Gastrocnemius medialis (tissue), 4 donors: Measurements from ENCODE around the gene GGT6. TPM values are rescaled to one million over a fixed set of nuclear protein-coding genes. Genes with fewer than 3 reads are reported as not detected.
A peak's percentile ranks its signal among the peaks of the same experiment; 100 is the strongest.

Source experiments
- ATAC-seq, 2 donors: fragments of 150-250 bp; one replicate each; pipeline ENCODE4 v1.9.1; 2016
- DNase-seq, 2 donors: peaks; one replicate each; pipeline ENCODE4 v3.0.0-alpha.2; 2019
- H3K27ac ChIP-seq, 4 donors: fragments of 200-600 bp; sonication (generic); 1 replicate in 1 of 4; 2 replicates in 3 of 4; pipeline ENCODE4 v1.5.1; 2016 to 2018; ENCODE audit warnings: mild to moderate bottlenecking in 2 of 4, moderate library complexity in 1 of 4
- H3K27me3 ChIP-seq, 3 donors: fragments of 200-600 bp; sonication (generic) in 2 of 3; 1 replicate in 1 of 3; 2 replicates in 2 of 3; pipeline versions ENCODE4 v1.5.1 to v1.6.0; 2016 to 2019; ENCODE audit warnings: mild to moderate bottlenecking in 1 of 3, moderate library complexity in 1 of 3
- H3K36me3 ChIP-seq, 2 donors: fragments of 200-600 bp; sonication (generic) in 1 of 2; one replicate each; pipeline ENCODE4 v1.5.1; 2017 to 2018
- H3K4me1 ChIP-seq, 2 donors: fragments of 200-600 bp; sonication (generic) in 1 of 2; one replicate each; pipeline ENCODE4 v1.5.1; 2016 to 2017; ENCODE audit warnings: mild to moderate bottlenecking in 2 of 2
- H3K4me3 ChIP-seq, 4 donors: fragments of 200-600 bp; sonication (generic) in 3 of 4; 1 replicate in 1 of 4; 2 replicates in 3 of 4; pipeline ENCODE4 v1.5.1; 2016 to 2019; ENCODE audit warnings: mild to moderate bottlenecking in 2 of 4
- H3K9me3 ChIP-seq, 3 donors: fragments of 200-600 bp; sonication (generic) in 2 of 3; 1 replicate in 1 of 3; 2 replicates in 2 of 3; pipeline ENCODE4 v1.5.1; 2016 to 2019
- POLR2A ChIP-seq, 2 donors: fragments of 450-650 bp; IDR thresholded peaks; one replicate each; pipeline ENCODE4 v1.6.1; 2017; ENCODE audit warnings: antibody characterized with exemption in 2 of 2, mild to moderate bottlenecking in 2 of 2, moderate library complexity in 2 of 2
- in situ Hi-C, 4 donors: fragments of 200-750 bp; cut with MboI; loops; one replicate each; pipeline versions ENCODE4 v1.15.0 to v1.8.0; 2017; ENCODE audit warnings: low sequenced_read_pairs in 4 of 4
- intact Hi-C: fragments of 100-400 bp; cut with DNase I; formaldehyde crosslinking; loops from one replicate; pipeline ENCODE4 v1.15.1; 2023; ENCODE audit warnings: low total_unique reads
- total RNA-seq, 4 donors: library from RNA; depleted of rRNA; stranded (reverse); fragments of >200 nt; gene quantifications; one replicate each; pipeline versions ENCODE4 v1.1.0 to v1.2.3, GENCODE V29; 2016
- TF ChIP-seq, protein P1 (sequence below), 5 experiments: fragments of 450-650 bp in 3 of 5; fragments of 200-600 bp in 2 of 5; sonication (generic) in 2 of 5; IDR thresholded peaks in 4 of 5; conservative IDR thresholded peaks in 1 of 5; 1 replicate in 4 of 5; 2 replicates in 1 of 5; pipeline ENCODE4 v1.5.1; 2016 to 2019; ENCODE audit warnings: antibody characterized with exemption in 5 of 5, mild to moderate bottlenecking in 3 of 5, moderate library complexity in 3 of 5

The GGT6 gene
- total RNA-seq, 4 donors from 2014 or later = 0.63 TPM; not detected in 3

DNA sequence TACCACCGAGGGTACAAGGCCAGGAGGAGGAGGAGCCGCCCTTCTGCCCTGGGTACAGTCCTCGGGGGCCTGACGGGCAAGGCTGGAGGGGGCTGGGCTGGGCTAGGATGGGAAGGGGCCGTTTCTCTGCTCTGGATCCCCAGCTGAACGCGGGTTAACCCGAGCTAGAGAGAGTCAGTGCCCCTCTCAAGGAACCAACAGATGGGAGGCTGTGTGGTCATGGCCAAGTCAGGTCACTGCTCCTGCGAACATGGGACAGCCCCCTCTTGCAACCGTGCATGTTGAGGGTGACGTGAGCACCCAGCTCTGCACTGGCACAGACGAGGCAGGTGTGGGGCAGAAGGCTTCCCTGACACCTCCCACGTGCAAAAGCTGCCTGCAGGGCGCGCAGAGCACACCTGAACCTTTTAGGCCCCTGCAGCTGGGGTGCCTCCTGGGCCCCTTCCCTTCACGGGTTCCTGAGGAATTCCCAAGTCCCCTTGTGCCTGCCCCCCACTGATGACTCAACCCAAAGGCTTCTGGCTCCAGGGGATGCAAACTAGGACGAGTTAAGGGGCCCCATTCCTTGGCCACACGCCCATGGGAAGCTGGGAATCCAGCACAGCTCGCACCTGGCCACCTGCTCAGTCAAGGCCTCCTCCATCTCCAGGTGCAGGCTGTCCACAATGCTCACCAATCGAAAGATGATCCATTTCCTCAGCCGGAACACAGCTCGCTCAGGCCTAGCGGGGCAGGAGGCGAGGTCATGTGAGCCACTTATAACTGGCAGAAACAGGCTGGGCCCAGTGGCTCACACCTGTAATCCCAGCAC lies 11.5 kb downstream of the GGT6 start:
- intact Hi-C loops = no loop called here
- TF ChIP-seq, protein P1, sequence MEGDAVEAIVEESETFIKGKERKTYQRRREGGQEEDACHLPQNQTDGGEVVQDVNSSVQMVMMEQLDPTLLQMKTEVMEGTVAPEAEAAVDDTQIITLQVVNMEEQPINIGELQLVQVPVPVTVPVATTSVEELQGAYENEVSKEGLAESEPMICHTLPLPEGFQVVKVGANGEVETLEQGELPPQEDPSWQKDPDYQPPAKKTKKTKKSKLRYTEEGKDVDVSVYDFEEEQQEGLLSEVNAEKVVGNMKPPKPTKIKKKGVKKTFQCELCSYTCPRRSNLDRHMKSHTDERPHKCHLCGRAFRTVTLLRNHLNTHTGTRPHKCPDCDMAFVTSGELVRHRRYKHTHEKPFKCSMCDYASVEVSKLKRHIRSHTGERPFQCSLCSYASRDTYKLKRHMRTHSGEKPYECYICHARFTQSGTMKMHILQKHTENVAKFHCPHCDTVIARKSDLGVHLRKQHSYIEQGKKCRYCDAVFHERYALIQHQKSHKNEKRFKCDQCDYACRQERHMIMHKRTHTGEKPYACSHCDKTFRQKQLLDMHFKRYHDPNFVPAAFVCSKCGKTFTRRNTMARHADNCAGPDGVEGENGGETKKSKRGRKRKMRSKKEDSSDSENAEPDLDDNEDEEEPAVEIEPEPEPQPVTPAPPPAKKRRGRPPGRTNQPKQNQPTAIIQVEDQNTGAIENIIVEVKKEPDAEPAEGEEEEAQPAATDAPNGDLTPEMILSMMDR (IDR thresholded peaks at IDR 0.05 in 4 of 5, conservative IDR thresholded peaks at IDR 0.05 in 1 of 5) = no peak
- TF ChIP-seq POLR2A (IDR thresholded peaks at IDR 0.05) = no peak
- no peaks in the 10 kb centered on the region for H3K27me3 ChIP-seq
- no peak overlapping the region for H3K4me3 ChIP-seq
- in situ Hi-C loops = no loop called here
- no peak overlapping the region for H3K27ac ChIP-seq
- H3K4me1 ChIP-seq = peaks cover 1 to 9% of the 10 kb centered on the region in 2 donors
- H3K36me3 ChIP-seq = peaks cover 0 to 93% of the 10 kb centered on the region in 2 donors
- H3K9me3 ChIP-seq = no peaks in the 10 kb centered on the region
- no peak for DNase-seq
- no peak for ATAC-seq

DNA sequence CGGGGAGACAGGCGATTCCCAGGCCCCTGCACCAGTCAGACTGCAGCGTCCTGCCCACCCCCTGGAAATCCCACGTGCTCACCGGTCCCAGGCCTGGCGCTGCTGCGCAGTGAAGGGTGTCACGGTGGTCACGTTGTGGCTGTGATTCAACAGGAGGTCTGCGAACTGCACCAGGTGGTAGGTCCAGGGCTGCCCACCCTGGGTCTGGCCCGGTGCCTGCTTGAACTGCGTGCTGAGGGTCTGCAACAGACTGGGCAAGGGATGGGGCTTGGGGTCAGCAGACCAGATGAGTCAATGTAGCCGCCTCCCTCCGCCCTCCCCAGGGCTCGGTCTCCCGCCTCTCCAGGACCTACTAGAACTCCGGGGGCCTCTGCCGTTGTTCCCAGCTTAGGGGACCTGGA lies 12.3 kb downstream of the GGT6 start:
- Histone ChIP-seq H3K4me3 (no peak overlapping the region), H3K27ac (no peak overlapping the region), H3K9me3 (no peaks in the 10 kb centered on the region), H3K27me3 (no peaks in the 10 kb centered on the region), H3K36me3 (peaks cover 0 to 92% of the 10 kb centered on the region in 2 donors), H3K4me1 (peaks cover 0 to 5% of the 10 kb centered on the region in 2 donors)
- in situ Hi-C loops (no loop called here), intact Hi-C loops (no loop called here)
- ATAC-seq (no peak), DNase-seq (no peak)
- TF ChIP-seq, protein P1 (IDR thresholded peaks at IDR 0.05 in 4 of 5, conservative IDR thresholded peaks at IDR 0.05 in 1 of 5) = no peak
- TF ChIP-seq POLR2A (IDR thresholded peaks at IDR 0.05) = no peak

DNA sequence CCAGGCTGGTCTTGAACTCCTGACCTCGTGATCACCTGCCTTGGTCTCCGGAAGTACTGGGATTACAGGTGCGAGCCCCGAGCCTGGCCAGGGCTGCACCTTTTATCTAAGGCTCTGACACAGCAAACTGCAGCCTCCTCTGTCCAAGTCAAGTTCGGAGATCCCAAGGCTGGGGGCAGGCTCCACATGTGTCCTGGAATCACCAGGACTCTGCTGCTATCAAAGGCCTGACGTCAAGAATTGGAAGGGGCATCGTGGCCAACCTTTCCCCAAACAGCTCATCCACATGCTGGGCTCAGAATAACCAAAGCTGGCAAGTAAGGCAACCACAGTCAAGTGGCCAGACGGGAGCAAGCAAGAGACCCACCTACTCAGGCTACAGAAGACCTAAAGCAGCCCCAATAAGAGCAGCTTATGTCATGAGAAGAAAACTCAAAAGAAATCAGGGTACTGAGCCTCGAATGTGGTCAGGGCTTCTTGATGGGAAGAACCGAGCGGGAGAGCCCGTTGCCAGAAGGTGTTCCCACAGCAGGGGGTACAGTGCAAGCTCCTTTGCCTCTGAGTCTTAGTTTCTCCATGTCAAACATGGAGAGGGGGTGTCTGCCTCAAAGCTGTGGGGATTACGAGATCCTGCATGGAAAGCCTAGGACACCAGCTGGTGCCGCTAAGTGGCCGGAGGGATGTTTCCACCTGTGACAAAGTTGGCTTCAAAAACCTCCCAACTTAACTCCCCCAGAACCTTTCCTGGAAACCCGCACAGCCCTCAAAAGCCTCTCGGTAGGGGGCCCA lies 13.1 kb downstream of the GGT6 start:
- Histone ChIP-seq H3K27ac (no peak overlapping the region), H3K27me3 (no peaks in the 10 kb centered on the region)
- in situ Hi-C loops = no loop called here

DNA sequence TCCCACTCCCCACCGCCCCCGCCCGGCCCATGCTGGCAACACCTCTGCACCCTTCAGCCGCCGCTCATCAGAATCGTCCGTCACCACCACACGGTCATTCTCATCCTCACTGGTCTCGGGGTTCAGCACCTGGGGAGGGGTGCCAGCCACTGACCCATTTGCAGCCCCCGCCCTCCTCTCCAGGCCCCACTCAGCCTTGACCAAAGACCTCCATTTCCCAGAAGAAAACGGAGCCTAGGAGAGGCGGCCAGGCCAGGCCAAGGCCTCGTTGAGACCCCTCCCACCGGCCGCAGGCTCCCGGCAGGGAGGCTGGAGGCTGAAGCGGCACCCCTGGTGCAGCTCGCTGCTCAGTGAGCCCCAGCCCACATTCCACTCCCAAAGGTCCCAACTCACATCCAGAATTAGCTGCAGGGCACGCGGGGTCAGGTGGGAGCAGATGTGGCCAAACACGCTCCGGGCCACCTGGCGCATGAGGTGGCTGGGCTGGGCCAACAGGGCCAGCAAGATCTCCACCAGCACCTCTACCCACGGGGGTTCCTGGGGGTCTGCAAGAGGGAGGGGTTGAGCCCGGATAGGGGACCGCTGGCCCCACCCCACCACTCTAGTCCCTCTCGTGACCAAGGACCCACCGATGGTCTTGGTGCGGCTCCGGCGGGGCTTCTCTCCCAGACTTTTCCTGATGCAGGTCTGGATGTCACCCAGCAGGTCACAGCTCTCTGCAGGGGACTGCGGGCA lies 15.0 kb downstream of the GGT6 start:
- TF ChIP-seq, protein P1 (IDR thresholded peaks at IDR 0.05 in 4 of 5, conservative IDR thresholded peaks at IDR 0.05 in 1 of 5) = no peak
- TF ChIP-seq POLR2A (IDR thresholded peaks at IDR 0.05) = no peak
- DNase-seq (peak in 1 of 2 donors; percentile 45), ATAC-seq (no peak)
- in situ Hi-C loops (no loop called here), intact Hi-C loops (no loop called here)
- Histone ChIP-seq H3K27me3 (no peaks in the 10 kb centered on the region), H3K9me3 (no peaks in the 10 kb centered on the region), H3K4me3 (no peak overlapping the region), H3K27ac (peak overlapping the region; percentile 45 to 75 (median 62)), H3K36me3 (peaks cover 0 to 84% of the 10 kb centered on the region in 2 donors), H3K4me1 (peaks cover 18 to 26% of the 10 kb centered on the region in 2 donors)

More for the DNA sequence above, 13.1 kb downstream of the GGT6 start:
- H3K4me1 ChIP-seq = peaks cover 0 to 6% of the 10 kb centered on the region in 2 donors
- ATAC-seq = peak in 1 of 2 donors; percentile 5
- H3K9me3 ChIP-seq = no peaks in the 10 kb centered on the region
- intact Hi-C loops = no loop called here
- TF ChIP-seq, protein P1 (IDR thresholded peaks at IDR 0.05 in 4 of 5, conservative IDR thresholded peaks at IDR 0.05 in 1 of 5) = no peak
- TF ChIP-seq POLR2A (IDR thresholded peaks at IDR 0.05) = no peak
- no peak for DNase-seq
- no peak overlapping the region for H3K4me3 ChIP-seq
- peaks cover 0 to 92% of the 10 kb centered on the region in 2 donors for H3K36me3 ChIP-seq
